H1 (cell line): ENCODE measurements around the gene METRNL. TPM values are rescaled to one million over a fixed set of nuclear protein-coding genes. Genes with fewer than 3 reads are reported as not detected.

Experiments used
- CTCF ChIA-PET: fragments of 300-600 bp; sonication (Branson Sonifier 250); formaldehyde crosslinking; loops from one replicate; lab custom pipeline; 2021; ENCODE audit not compliant: partially characterized antibody; lab: Charles Lee
- POLR2A ChIA-PET: fragments of 300-600 bp; sonication (Branson Sonifier 250); formaldehyde crosslinking; loops from one replicate; lab custom pipeline; 2021; ENCODE audit warnings: inconsistent platforms; ENCODE audit not compliant: partially characterized antibody; lab: Charles Lee
- DNase-seq, 2 experiments: peaks; one replicate each; pipeline versions ENCODE4 v3.0.0 to v3.0.0-alpha.2; 2010 to 2022; ENCODE audit warnings: low spot score in 2 of 2, low read depth in 1 of 2, mixed read lengths in 1 of 2
- FAIRE-seq: peaks from 2 replicates; lab custom pipeline; 2011; peaks lifted over from hg19 to GRCh38; lab: Jason Lieb, UNC
- H2AFZ ChIP-seq: 2 replicates; pipeline ENCODE4 v1.8.1; 2012; ENCODE audit warnings: low read length, inconsistent platforms
- H2AK5ac ChIP-seq: 2 replicates; pipeline ENCODE4 v1.6.1; 2013; ENCODE audit warnings: low read depth, low read length
- H2BK120ac ChIP-seq: replicated peaks from 2 replicates; pipeline ENCODE3; 2013; ENCODE audit warnings: low read depth, low read length, inconsistent platforms
- H2BK12ac ChIP-seq: 2 replicates; pipeline ENCODE4 v1.6.1; 2013; ENCODE audit warnings: low read depth, low read length
- H2BK15ac ChIP-seq: 2 replicates; pipeline ENCODE4 v1.6.1; 2013; ENCODE audit warnings: low read length
- H2BK20ac ChIP-seq: 2 replicates; pipeline ENCODE4 v1.6.1; 2013; ENCODE audit warnings: low read length
- H2BK5ac ChIP-seq: 2 replicates; pipeline ENCODE4 v1.6.1; 2013; ENCODE audit warnings: low read depth, low read length
- H3K14ac ChIP-seq: 2 replicates; pipeline ENCODE4 v1.6.1; 2013; ENCODE audit warnings: inconsistent platforms; ENCODE audit not compliant: insufficient read length
- H3K18ac ChIP-seq: 2 replicates; pipeline ENCODE4 v1.6.1; 2013; ENCODE audit warnings: low read length; ENCODE audit errors: extremely low read depth
- H3K23ac ChIP-seq: 2 replicates; pipeline ENCODE4 v1.6.1; 2013; ENCODE audit warnings: inconsistent platforms; ENCODE audit not compliant: insufficient read length
- H3K23me2 ChIP-seq: 2 replicates; pipeline ENCODE4 v1.6.1; 2013; ENCODE audit warnings: low read depth, low read length
- H3K27ac ChIP-seq: 2 replicates; pipeline ENCODE4 v1.6.1; 2011; ENCODE audit warnings: low read depth, low read length, inconsistent platforms
- H3K27me3 ChIP-seq, 4 experiments: replicated peaks in 1 of 4; 1 replicate in 1 of 4; 2 replicates in 3 of 4; pipeline versions ENCODE4 v1.6.1 to v1.8.1; 2011 to 2013; ENCODE audit warnings: low read length in 3 of 4, mild to moderate bottlenecking in 3 of 4, inconsistent platforms in 2 of 4, mixed read lengths in 2 of 4, moderate library complexity in 1 of 4; ENCODE audit not compliant: control insufficient read depth in 3 of 4, insufficient read depth in 3 of 4; ENCODE audit errors: extremely low read depth in 1 of 4
- H3K36me3 ChIP-seq, 4 experiments: 2 replicates each; pipeline versions ENCODE4 v1.6.1 to v1.8.1; 2011 to 2013; ENCODE audit warnings: mild to moderate bottlenecking in 4 of 4, low read length in 3 of 4, moderate library complexity in 2 of 4, control low read depth in 1 of 4, inconsistent platforms in 1 of 4; ENCODE audit not compliant: insufficient read depth in 4 of 4, control insufficient read depth in 2 of 4
- H3K4ac ChIP-seq: replicated peaks from 2 replicates; pipeline ENCODE3; 2013; ENCODE audit warnings: low read length, low read depth, mixed read lengths, inconsistent platforms; ENCODE audit not compliant: insufficient read length
- H3K4me1 ChIP-seq, 4 experiments: replicated peaks in 1 of 4; 1 replicate in 1 of 4; 2 replicates in 3 of 4; pipeline versions ENCODE4 v1.6.1 to v1.8.1; 2011 to 2013; ENCODE audit warnings: low read length in 3 of 4, inconsistent platforms in 2 of 4, mixed read lengths in 1 of 4; ENCODE audit not compliant: insufficient read depth in 4 of 4, control insufficient read depth in 3 of 4
- H3K4me2 ChIP-seq, 2 experiments: 2 replicates each; pipeline versions ENCODE4 v1.6.1 to v1.8.1; 2011 to 2013; ENCODE audit warnings: low read depth in 2 of 2, low read length in 2 of 2, control low read depth in 1 of 2, inconsistent platforms in 1 of 2, mild to moderate bottlenecking in 1 of 2; ENCODE audit not compliant: insufficient read depth in 1 of 2
- H3K4me3 ChIP-seq, 4 experiments: fragments of 200-600, 300-600 bp in 1 of 4; sonication (generic), shearing (Covaris generic), sonication (Bioruptor Twin) in 1 of 4; 2 replicates each; pipeline versions ENCODE4 v1.5.1 to v1.8.1; 2011 to 2016; ENCODE audit warnings: low read length in 4 of 4, low read depth in 3 of 4, control low read depth in 2 of 4, inconsistent platforms in 2 of 4, mild to moderate bottlenecking in 2 of 4, mixed read lengths in 1 of 4, moderate library complexity in 1 of 4; ENCODE audit not compliant: insufficient read depth in 2 of 4; ENCODE audit errors: extremely low read depth in 1 of 4
- H3K56ac ChIP-seq: replicated peaks from 2 replicates; pipeline ENCODE3; 2013; ENCODE audit warnings: low read depth, mild to moderate bottlenecking, mixed read lengths, low read length, inconsistent platforms; ENCODE audit not compliant: insufficient read length
- H3K79me1 ChIP-seq: 2 replicates; pipeline ENCODE4 v1.6.1; 2013; ENCODE audit warnings: low read depth, low read length, control low read depth
- H3K79me2 ChIP-seq, 2 experiments: 2 replicates each; pipeline versions ENCODE4 v1.6.1 to v1.8.1; 2012 to 2013; ENCODE audit warnings: low read length in 2 of 2, mild to moderate bottlenecking in 2 of 2, inconsistent platforms in 1 of 2; ENCODE audit not compliant: insufficient read depth in 2 of 2, control insufficient read depth in 1 of 2
- H3K9ac ChIP-seq, 4 experiments: replicated peaks in 1 of 4; 1 replicate in 1 of 4; 2 replicates in 3 of 4; pipeline versions ENCODE4 v1.6.1 to v1.8.1; 2011 to 2013; ENCODE audit warnings: low read depth in 3 of 4, low read length in 3 of 4, control low read depth in 2 of 4, mild to moderate bottlenecking in 2 of 4, moderate library complexity in 2 of 4, inconsistent platforms in 1 of 4; ENCODE audit errors: extremely low read depth in 1 of 4
- H3K9me3 ChIP-seq, 2 experiments: 2 replicates each; pipeline versions ENCODE4 v1.6.1 to v1.8.1; 2012 to 2013; ENCODE audit warnings: mild to moderate bottlenecking in 2 of 2, moderate library complexity in 2 of 2, control low read depth in 1 of 2, inconsistent platforms in 1 of 2, low read depth in 1 of 2, low read length in 1 of 2, mixed read lengths in 1 of 2; ENCODE audit not compliant: insufficient read depth in 2 of 2
- H4K20me1 ChIP-seq, 2 experiments: replicated peaks in 1 of 2; 2 replicates each; pipeline versions ENCODE3 to v1.8.1; 2011 to 2013; ENCODE audit warnings: inconsistent platforms in 2 of 2, low read length in 2 of 2, mild to moderate bottlenecking in 1 of 2; ENCODE audit not compliant: insufficient read depth in 2 of 2, control insufficient read depth in 1 of 2
- H4K5ac ChIP-seq: 2 replicates; pipeline ENCODE4 v1.6.1; 2013; ENCODE audit warnings: low read length, low read depth, mixed read lengths, inconsistent platforms; ENCODE audit not compliant: insufficient read length
- H4K8ac ChIP-seq: 2 replicates; pipeline ENCODE4 v1.8.0; 2013; ENCODE audit warnings: mild to moderate bottlenecking, moderate library complexity, low read length, inconsistent platforms; ENCODE audit not compliant: insufficient read depth; ENCODE audit errors: extremely low read depth
- H4K91ac ChIP-seq: replicated peaks from 2 replicates; pipeline ENCODE3; 2013; ENCODE audit warnings: low read length, mixed read lengths, inconsistent platforms; ENCODE audit not compliant: insufficient read length
- CTCF ChIP-seq, 3 experiments: IDR thresholded peaks; 1 replicate in 2 of 3; 2 replicates in 1 of 3; pipeline versions ENCODE4 v1.5.1 to v1.6.1; 2011; ENCODE audit warnings: low read length in 3 of 3, mild to moderate bottlenecking in 3 of 3, inconsistent platforms in 2 of 3, low read depth in 1 of 3, moderate library complexity in 1 of 3; ENCODE audit not compliant: insufficient read depth in 1 of 3; ENCODE audit errors: control extremely low read depth in 1 of 3
- EGR1 ChIP-seq: IDR thresholded peaks from 2 replicates; pipeline ENCODE4 v1.6.1; 2011; ENCODE audit warnings: low read depth, low read length, borderline replicate concordance
- EP300 ChIP-seq, 2 experiments: IDR thresholded peaks; 1 replicate in 1 of 2; 2 replicates in 1 of 2; pipeline ENCODE4 v1.6.1; 2011 to 2012; ENCODE audit warnings: low read depth in 2 of 2, low read length in 2 of 2, mild to moderate bottlenecking in 2 of 2, borderline replicate concordance in 1 of 2, inconsistent platforms in 1 of 2, moderate library complexity in 1 of 2
- KDM1A ChIP-seq: fragments of 200-600, 300-600 bp; sonication (generic); IDR thresholded peaks from 2 replicates; pipeline ENCODE4 v1.7.1; 2016; ENCODE audit warnings: mild to moderate bottlenecking, low read length, borderline replicate concordance
- SAP30 ChIP-seq: fragments of 300-600 bp; sonication (generic); IDR thresholded peaks from 2 replicates; pipeline ENCODE4 v1.7.1; 2012; ENCODE audit warnings: low read length, moderate library complexity, mild to moderate bottlenecking, inconsistent platforms; ENCODE audit not compliant: insufficient read depth, insufficient replicate concordance
- SP2 ChIP-seq: IDR thresholded peaks from 2 replicates; pipeline ENCODE4 v1.6.1; 2012; ENCODE audit warnings: mild to moderate bottlenecking, low read length, inconsistent platforms
- WGBS, 2 experiments: shearing (Covaris generic) in 1 of 2; methylation state at CpG; one replicate each; pipeline versions ENCODE4 v1.1.6 to v1.1.7; 2013 to 2015; ENCODE audit warnings: low lambda C conversion rate in 2 of 2, mixed read lengths in 2 of 2, inconsistent platforms in 1 of 2, low coverage in 1 of 2, missing lambda C conversion rate in 1 of 2; ENCODE audit not compliant: insufficient replicate concordance in 2 of 2, insufficient coverage in 1 of 2, insufficient read length in 1 of 2; ENCODE audit errors: extremely low coverage in 1 of 2, missing lambda C conversion rate in 1 of 2; 5-methylcytosine and 5-hydroxymethylcytosine counted together
- polyA plus RNA-seq, 7 experiments: library from polyadenylated mRNA; depleted of rRNA in 3 of 7; stranded (reverse) in 5 of 7; unstranded in 2 of 7; fragments of >200 nt in 5 of 7; fragments of 200-250 nt in 2 of 7; gene quantifications; 1 replicate in 5 of 7; 2 replicates in 1 of 7; 4 replicates in 1 of 7; pipeline versions ENCODE4 v1.2.1 to v1.2.3, GENCODE V29; 2011 to 2013; ENCODE audit warnings: missing spikeins in 2 of 7, mixed read lengths in 2 of 7
- total RNA-seq: library from RNA; stranded (reverse); fragmentation: NEBNext Ultra II Directional; extraction: Animal tissue kit (Norgen Biotek cat#: 25700); gene quantifications from 2 replicates; pipeline ENCODE4 v1.2.1, GENCODE V29; 2021

METRNL gene
- total and polyA plus RNA-seq, 2 of the 8 experiments (the other 6 are each of a cell fraction or from before 2014, with no cell fraction given), result 13.9 to 14.2 TPM

GRCh38 chr17:83104577-83105505 lies 25.4 kb downstream of the METRNL start:
- no peak overlapping the region for H2BK12ac ChIP-seq
- H2AFZ ChIP-seq, result no peak overlapping the region
- DNase-seq, result no peak
- H2BK15ac ChIP-seq, result no peak overlapping the region
- no peak overlapping the region for H4K8ac ChIP-seq
- H4K5ac ChIP-seq, result no peak overlapping the region
- no peak overlapping the region for H3K9ac ChIP-seq
- H3K4me1 ChIP-seq, result peaks cover 0 to 8% (median 0%) of the 10 kb centered on the region in 4 experiments; a peak in 3 of 7 replicates
- no peaks in the 10 kb centered on the region for H3K36me3 ChIP-seq
- no peak overlapping the region for H3K18ac ChIP-seq
- no peak overlapping the region for H2BK20ac ChIP-seq
- H3K23me2 ChIP-seq, result no peaks in the 10 kb centered on the region
- no peaks in the 10 kb centered on the region for H3K27me3 ChIP-seq
- no peak overlapping the region for H3K4ac ChIP-seq
- H3K14ac ChIP-seq, result no peak overlapping the region
- no peak overlapping the region for H4K91ac ChIP-seq
- no peak overlapping the region for H2AK5ac ChIP-seq
- no peak for FAIRE-seq
- H3K9me3 ChIP-seq, result peaks cover 10 to 24% of the 10 kb centered on the region in 2 experiments; a peak in 2 of 4 replicates
- H3K4me3 ChIP-seq, result no peak overlapping the region
- WGBS, 2 experiments, result 84% methylated on average over 37 of the region's 45 CpGs; no CpG with 5 or more reads in 1 of the 2 experiments
- no peaks in the 10 kb centered on the region; the same call in 1 of the 2 replicates for H3K79me1 ChIP-seq
- no peak overlapping the region for H2BK5ac ChIP-seq
- ChIA-PET CTCF (interaction anchor here (0.6 to 3.7 kb wide), 6 partner anchors 12 to 191 kb away, joined by 3 to 18 read pairs (median 4); no protein-coding TSS in a partner anchor), POLR2A (interaction anchor here (0.5 to 1.0 kb wide), 3 partner anchors 9 to 93 kb away, joined by 3 to 5 read pairs (median 3); no protein-coding TSS in a partner anchor)
- no peak overlapping the region for H3K27ac ChIP-seq
- no peak overlapping the region for H3K23ac ChIP-seq
- H3K56ac ChIP-seq, result no peak overlapping the region
- H2BK120ac ChIP-seq, result no peak overlapping the region
- no peaks in the 10 kb centered on the region for H3K79me2 ChIP-seq
- TF ChIP-seq SAP30, result no peak
- TF ChIP-seq EP300 (IDR thresholded peaks at IDR 0.05; ENCODE audit: borderline replicate concordance in 1 of 2, low read depth in 2 of 2, low read length in 2 of 2), result no peak
- no peak for TF ChIP-seq KDM1A
- TF ChIP-seq CTCF (IDR thresholded peaks at IDR 0.05; ENCODE audit: control extremely low read depth in 1 of 3, insufficient read depth in 1 of 3, low read depth in 1 of 3, low read length in 3 of 3), result peak in 2 of 3 experiments; percentile 11 to 15; a peak in 3 of 4 replicates
- no peak for TF ChIP-seq EGR1
- TF ChIP-seq SP2, result no peak
- H4K20me1 ChIP-seq, result no peaks in the 10 kb centered on the region
- no peak overlapping the region for H3K4me2 ChIP-seq
